WTC11 (cell line): Measurements from ENCODE around the gene DPYSL4. TPM values are rescaled to one million over a fixed set of nuclear protein-coding genes. Genes with fewer than 3 reads are reported as not detected.

Source experiments
- ATAC-seq: fragments of 200-7000 bp; cut with Tn5 transposase; 2 replicates; pipeline ENCODE4 v1.10.0; 2021; ENCODE audit warnings: mild to moderate bottlenecking, moderate library complexity
- CTCF ChIA-PET: fragments of 300-600 bp; sonication (Branson Sonifier 250); formaldehyde crosslinking; loops from one replicate; lab custom pipeline; 2021; ENCODE audit warnings: antibody characterized with exemption; lab: Charles Lee
- POLR2A ChIA-PET: fragments of 350-600 bp; sonication (Branson Sonifier 250); formaldehyde crosslinking; loops from one replicate; lab custom pipeline; 2021; ENCODE audit warnings: antibody characterized with exemption; lab: Charles Lee
- DNase-seq: peaks from one replicate; pipeline ENCODE4 v3.0.0; 2021; ENCODE audit warnings: low spot score
- H3K27ac Mint-ChIP-seq: 2 replicates; pipeline ENCODE4 v1.8.0; 2021; ENCODE audit warnings: mixed read lengths
- H3K27me3 Mint-ChIP-seq: 2 replicates; pipeline ENCODE4 v1.8.0; 2021; ENCODE audit warnings: low read depth, mild to moderate bottlenecking, moderate library complexity, mixed read lengths
- H3K36me3 Mint-ChIP-seq: 2 replicates; pipeline ENCODE4 v1.8.0; 2021; ENCODE audit warnings: mixed read lengths
- H3K4me1 Mint-ChIP-seq: 2 replicates; pipeline ENCODE4 v1.8.0; 2022; ENCODE audit warnings: mixed read lengths
- H3K4me3 Mint-ChIP-seq: 2 replicates; pipeline ENCODE4 v1.8.0; 2021; ENCODE audit warnings: mild to moderate bottlenecking, moderate library complexity, mixed read lengths
- H3K9me3 Mint-ChIP-seq: 2 replicates; pipeline ENCODE4 v1.8.0; 2021; ENCODE audit warnings: mixed read lengths
- ATF6 ChIP-seq: sonication (generic); formaldehyde crosslinking; IDR thresholded peaks from 2 replicates; pipeline ENCODE4 v1.8.1; 2023; ENCODE audit warnings: mild to moderate bottlenecking, missing genetic modification reagents
- ERG ChIP-seq: fragments of 250-450 bp; sonication (Bioruptor Pico); IDR thresholded peaks from 2 replicates; pipeline ENCODE4 v1.8.0; 2021; ENCODE audit warnings: mild to moderate bottlenecking
- GRHL2 ChIP-seq: fragments of 250-450 bp; sonication (Bioruptor Pico); IDR thresholded peaks from 2 replicates; pipeline ENCODE4 v1.8.0; 2022; ENCODE audit warnings: mild to moderate bottlenecking, moderate library complexity; ENCODE audit not compliant: insufficient replicate concordance, severe bottlenecking
- HMGA2 ChIP-seq: fragments of 250-450 bp; sonication (Bioruptor Pico); IDR thresholded peaks from 2 replicates; pipeline ENCODE4 v1.4.0; 2021; ENCODE audit warnings: mild to moderate bottlenecking, moderate library complexity
- JAZF1 ChIP-seq: fragments of 250-450 bp; sonication (Bioruptor Pico); IDR thresholded peaks from 2 replicates; pipeline ENCODE4 v1.9.0; 2021; ENCODE audit warnings: moderate library complexity, mild to moderate bottlenecking, inconsistent platforms
- NFE2L1 ChIP-seq: sonication (generic); formaldehyde crosslinking; IDR thresholded peaks from 2 replicates; pipeline ENCODE4 v1.8.1; 2023; ENCODE audit warnings: missing genetic modification reagents
- RELA ChIP-seq: sonication (generic); formaldehyde crosslinking; IDR thresholded peaks from 2 replicates; pipeline ENCODE4 v1.8.1; 2022; ENCODE audit warnings: missing genetic modification reagents, mild to moderate bottlenecking, borderline replicate concordance
- SMAD3 ChIP-seq: sonication (generic); formaldehyde crosslinking; IDR thresholded peaks from 2 replicates; pipeline ENCODE4 v1.8.0; 2022; ENCODE audit warnings: missing genetic modification reagents, mild to moderate bottlenecking, borderline replicate concordance
- ZNF121 ChIP-seq: sonication (generic); formaldehyde crosslinking; IDR thresholded peaks from 2 replicates; pipeline ENCODE4 v1.8.0; 2023; ENCODE audit warnings: missing genetic modification reagents
- total RNA-seq: library from RNA; stranded (reverse); gene quantifications from 3 replicates; pipeline ENCODE4 v1.2.3, GENCODE V29; 2021
- TF ChIP-seq, protein P1 (sequence below): sonication (generic); formaldehyde crosslinking; IDR thresholded peaks from 2 replicates; pipeline ENCODE4 v1.8.0; 2022; ENCODE audit warnings: mild to moderate bottlenecking, missing genetic modification reagents
- TF ChIP-seq, protein P2 (sequence below): fragments of 200-600 bp; IDR thresholded peaks from 2 replicates; pipeline ENCODE4 v1.8.0; 2022; ENCODE audit warnings: antibody characterized with exemption
- TF ChIP-seq, protein P3 (sequence below): fragments of 250-450 bp; sonication (Bioruptor Pico); IDR thresholded peaks from 2 replicates; pipeline ENCODE4 v1.9.0; 2021; ENCODE audit warnings: mild to moderate bottlenecking

The DPYSL4 gene
- total RNA-seq, 1 experiment from 2014 or later: 17.0 TPM

- TF ChIP-seq RELA (CRISPR knock-in tag) (no peak), GRHL2 (CRISPR knock-in tag) (no peak)
- TF ChIP-seq, protein P1, sequence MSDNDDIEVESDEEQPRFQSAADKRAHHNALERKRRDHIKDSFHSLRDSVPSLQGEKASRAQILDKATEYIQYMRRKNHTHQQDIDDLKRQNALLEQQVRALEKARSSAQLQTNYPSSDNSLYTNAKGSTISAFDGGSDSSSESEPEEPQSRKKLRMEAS: no peak
Measured at GRCh38 chr10:132174237-132174636, 12.5 kb upstream of the DPYSL4 start (continued).

DNA sequence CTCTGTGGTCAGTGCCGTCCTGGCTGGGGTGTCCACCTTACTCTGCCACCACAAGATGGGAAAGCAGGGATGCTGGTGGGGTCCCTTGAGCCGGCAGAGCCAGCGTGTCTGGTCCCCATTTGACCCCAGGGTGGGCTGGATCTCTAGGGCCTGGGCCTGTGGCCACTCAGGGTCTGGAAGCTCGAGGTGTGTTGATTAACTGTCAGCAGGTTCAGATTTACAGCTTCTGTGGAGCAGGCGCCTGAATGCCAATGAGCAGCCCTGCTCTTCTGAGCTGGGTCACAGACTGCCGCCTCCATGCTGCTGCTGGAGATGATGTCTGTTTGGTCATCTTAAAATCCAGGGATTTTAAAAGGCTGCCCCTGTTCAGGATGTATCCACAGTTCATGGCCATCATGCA, 11.3 kb upstream of the DPYSL4 start:
- H3K9me3 Mint-ChIP-seq: peaks cover 5% of the 10 kb centered on the region

More for the DNA sequence above, 11.3 kb upstream of the DPYSL4 start:
- ATAC-seq (no peak), DNase-seq (peak; percentile 4)
- peaks cover 5% of the 10 kb centered on the region for H3K36me3 Mint-ChIP-seq
- ChIA-PET CTCF (interaction anchor here (0.8 to 2.3 kb wide), 6 partner anchors 10 to 185 kb away, joined by 3 to 6 read pairs (median 4); no protein-coding TSS in a partner anchor), POLR2A (interaction anchor here (1.0 kb wide), 1 partner anchor 32 kb away, joined by 3 read pairs; no protein-coding TSS in a partner anchor)
- no peak overlapping the region; the same call in 1 of the 2 replicates for H3K4me3 Mint-ChIP-seq
- H3K4me1 Mint-ChIP-seq: peaks cover 19% of the 10 kb centered on the region
- peaks cover 20% of the 10 kb centered on the region for H3K27me3 Mint-ChIP-seq
- TF ChIP-seq, protein P2, sequence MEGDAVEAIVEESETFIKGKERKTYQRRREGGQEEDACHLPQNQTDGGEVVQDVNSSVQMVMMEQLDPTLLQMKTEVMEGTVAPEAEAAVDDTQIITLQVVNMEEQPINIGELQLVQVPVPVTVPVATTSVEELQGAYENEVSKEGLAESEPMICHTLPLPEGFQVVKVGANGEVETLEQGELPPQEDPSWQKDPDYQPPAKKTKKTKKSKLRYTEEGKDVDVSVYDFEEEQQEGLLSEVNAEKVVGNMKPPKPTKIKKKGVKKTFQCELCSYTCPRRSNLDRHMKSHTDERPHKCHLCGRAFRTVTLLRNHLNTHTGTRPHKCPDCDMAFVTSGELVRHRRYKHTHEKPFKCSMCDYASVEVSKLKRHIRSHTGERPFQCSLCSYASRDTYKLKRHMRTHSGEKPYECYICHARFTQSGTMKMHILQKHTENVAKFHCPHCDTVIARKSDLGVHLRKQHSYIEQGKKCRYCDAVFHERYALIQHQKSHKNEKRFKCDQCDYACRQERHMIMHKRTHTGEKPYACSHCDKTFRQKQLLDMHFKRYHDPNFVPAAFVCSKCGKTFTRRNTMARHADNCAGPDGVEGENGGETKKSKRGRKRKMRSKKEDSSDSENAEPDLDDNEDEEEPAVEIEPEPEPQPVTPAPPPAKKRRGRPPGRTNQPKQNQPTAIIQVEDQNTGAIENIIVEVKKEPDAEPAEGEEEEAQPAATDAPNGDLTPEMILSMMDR: no peak
- TF ChIP-seq ERG (CRISPR knock-in tag): no peak
- TF ChIP-seq, protein P3, sequence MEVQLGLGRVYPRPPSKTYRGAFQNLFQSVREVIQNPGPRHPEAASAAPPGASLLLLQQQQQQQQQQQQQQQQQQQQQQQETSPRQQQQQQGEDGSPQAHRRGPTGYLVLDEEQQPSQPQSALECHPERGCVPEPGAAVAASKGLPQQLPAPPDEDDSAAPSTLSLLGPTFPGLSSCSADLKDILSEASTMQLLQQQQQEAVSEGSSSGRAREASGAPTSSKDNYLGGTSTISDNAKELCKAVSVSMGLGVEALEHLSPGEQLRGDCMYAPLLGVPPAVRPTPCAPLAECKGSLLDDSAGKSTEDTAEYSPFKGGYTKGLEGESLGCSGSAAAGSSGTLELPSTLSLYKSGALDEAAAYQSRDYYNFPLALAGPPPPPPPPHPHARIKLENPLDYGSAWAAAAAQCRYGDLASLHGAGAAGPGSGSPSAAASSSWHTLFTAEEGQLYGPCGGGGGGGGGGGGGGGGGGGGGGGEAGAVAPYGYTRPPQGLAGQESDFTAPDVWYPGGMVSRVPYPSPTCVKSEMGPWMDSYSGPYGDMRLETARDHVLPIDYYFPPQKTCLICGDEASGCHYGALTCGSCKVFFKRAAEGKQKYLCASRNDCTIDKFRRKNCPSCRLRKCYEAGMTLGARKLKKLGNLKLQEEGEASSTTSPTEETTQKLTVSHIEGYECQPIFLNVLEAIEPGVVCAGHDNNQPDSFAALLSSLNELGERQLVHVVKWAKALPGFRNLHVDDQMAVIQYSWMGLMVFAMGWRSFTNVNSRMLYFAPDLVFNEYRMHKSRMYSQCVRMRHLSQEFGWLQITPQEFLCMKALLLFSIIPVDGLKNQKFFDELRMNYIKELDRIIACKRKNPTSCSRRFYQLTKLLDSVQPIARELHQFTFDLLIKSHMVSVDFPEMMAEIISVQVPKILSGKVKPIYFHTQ (CRISPR knock-in tag): no peak
- TF ChIP-seq HMGA2 (CRISPR knock-in tag): no peak
- TF ChIP-seq NFE2L1 (CRISPR knock-in tag): no peak
- TF ChIP-seq ATF6 (CRISPR knock-in tag): no peak
- no peak for TF ChIP-seq JAZF1 (CRISPR knock-in tag)
- TF ChIP-seq SMAD3 (CRISPR knock-in tag): no peak
- no peak for TF ChIP-seq ZNF121 (CRISPR knock-in tag)
- no peak overlapping the region for H3K27ac Mint-ChIP-seq
